ENCODE measurements around the gene ZFP36L1. TPM values are rescaled to one million over a fixed set of nuclear protein-coding genes. Genes with fewer than 3 reads are reported as not detected.

The ZFP36L1 gene
- total and polyA plus RNA-seq, 9 of the 15 experiments (the other 6 are each of a cell fraction or from before 2014, with no cell fraction given): 1.3 to 26.6 (median 3.7) TPM

DNA sequence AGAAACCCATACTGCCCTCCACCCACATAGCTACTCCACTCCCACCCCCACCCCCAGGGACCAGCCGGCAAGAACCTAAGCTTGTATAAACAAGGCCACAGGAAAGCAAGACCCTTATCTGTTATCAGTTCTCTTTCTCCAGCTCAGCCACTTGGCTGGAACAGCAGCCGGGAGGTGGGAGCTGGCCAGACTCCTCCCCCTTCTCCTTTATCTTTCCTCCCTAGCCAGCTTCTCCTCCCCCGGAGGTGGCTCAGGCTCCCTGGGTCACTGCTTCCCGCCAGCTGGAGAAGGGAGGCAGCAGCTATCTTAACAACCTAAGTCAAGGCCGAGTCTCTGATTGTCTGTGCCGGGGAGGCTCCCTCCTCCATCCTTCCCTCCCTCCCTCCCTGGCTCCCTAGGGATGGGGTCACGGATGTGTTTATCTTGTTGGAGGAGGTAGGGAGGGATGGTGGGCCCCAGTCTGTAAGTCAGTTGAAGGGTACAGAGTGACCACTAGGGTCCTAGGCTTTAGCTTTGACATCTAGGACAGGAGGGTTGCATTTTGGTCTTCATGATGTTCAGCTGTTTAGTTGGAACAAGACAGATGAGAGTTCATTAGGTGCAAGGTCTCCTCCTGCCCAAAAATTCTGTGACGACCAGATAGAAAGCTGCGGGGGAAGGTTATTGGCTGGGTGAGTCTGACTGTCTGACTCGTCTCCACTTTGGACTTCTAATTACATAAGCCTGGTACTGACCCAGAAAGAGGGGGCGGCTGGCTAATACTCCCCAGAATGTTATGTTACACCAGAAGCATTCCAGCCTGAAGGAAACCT is 29.7 kb downstream of the ZFP36L1 start (continued):
- no peak for TF ChIP-seq POLR2G (IDR thresholded peaks at IDR 0.05; ENCODE audit: low read depth, low read length)
- TF ChIP-seq, protein P1, sequence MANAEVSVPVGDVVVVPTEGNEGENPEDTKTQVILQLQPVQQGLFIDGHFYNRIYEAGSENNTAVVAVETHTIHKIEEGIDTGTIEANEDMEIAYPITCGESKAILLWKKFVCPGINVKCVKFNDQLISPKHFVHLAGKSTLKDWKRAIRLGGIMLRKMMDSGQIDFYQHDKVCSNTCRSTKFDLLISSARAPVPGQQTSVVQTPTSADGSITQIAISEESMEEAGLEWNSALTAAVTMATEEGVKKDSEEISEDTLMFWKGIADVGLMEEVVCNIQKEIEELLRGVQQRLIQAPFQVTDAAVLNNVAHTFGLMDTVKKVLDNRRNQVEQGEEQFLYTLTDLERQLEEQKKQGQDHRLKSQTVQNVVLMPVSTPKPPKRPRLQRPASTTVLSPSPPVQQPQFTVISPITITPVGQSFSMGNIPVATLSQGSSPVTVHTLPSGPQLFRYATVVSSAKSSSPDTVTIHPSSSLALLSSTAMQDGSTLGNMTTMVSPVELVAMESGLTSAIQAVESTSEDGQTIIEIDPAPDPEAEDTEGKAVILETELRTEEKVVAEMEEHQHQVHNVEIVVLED (CRISPR knock-in tag; IDR thresholded peaks at IDR 0.05): no peak
- TF ChIP-seq CBFB (CRISPR knock-in tag; IDR thresholded peaks at IDR 0.05): no peak
- peak; percentile 37; the same call in 1 of the 2 replicates for TF ChIP-seq BHLHE40 (IDR thresholded peaks at IDR 0.05; ENCODE audit: low read length)
- TF ChIP-seq HDAC1 (IDR thresholded peaks at IDR 0.05): peak in 1 of 2 experiments; percentile 69; a peak in 2 of 4 replicates
- TF ChIP-seq NFRKB (IDR thresholded peaks at IDR 0.05; ENCODE audit: low read depth): no peak
- TF ChIP-seq CREM (IDR thresholded peaks at IDR 0.05; ENCODE audit: low read depth): peak; percentile 40; the same call in 1 of the 2 replicates
- no peak for TF ChIP-seq STAG1 (CRISPR knock-in tag; IDR thresholded peaks at IDR 0.05; ENCODE audit: borderline replicate concordance)
- TF ChIP-seq GTF2E2 (tag; IDR thresholded peaks at IDR 0.05): no peak
- peak; percentile 91 for TF ChIP-seq FOXK2 (conservative IDR thresholded peaks at IDR 0.05 in 1 of 2, IDR thresholded peaks at IDR 0.05 in 1 of 2; ENCODE audit: low read depth in 2 of 2)
- peak; percentile 84 for TF ChIP-seq SMARCA4 (IDR thresholded peaks at IDR 0.05)
- peak; percentile 48 for TF ChIP-seq CCNT2 (IDR thresholded peaks at IDR 0.05; ENCODE audit: borderline replicate concordance, extremely low read depth, insufficient read length, low read depth, low read length)
- TF ChIP-seq, protein P2, sequence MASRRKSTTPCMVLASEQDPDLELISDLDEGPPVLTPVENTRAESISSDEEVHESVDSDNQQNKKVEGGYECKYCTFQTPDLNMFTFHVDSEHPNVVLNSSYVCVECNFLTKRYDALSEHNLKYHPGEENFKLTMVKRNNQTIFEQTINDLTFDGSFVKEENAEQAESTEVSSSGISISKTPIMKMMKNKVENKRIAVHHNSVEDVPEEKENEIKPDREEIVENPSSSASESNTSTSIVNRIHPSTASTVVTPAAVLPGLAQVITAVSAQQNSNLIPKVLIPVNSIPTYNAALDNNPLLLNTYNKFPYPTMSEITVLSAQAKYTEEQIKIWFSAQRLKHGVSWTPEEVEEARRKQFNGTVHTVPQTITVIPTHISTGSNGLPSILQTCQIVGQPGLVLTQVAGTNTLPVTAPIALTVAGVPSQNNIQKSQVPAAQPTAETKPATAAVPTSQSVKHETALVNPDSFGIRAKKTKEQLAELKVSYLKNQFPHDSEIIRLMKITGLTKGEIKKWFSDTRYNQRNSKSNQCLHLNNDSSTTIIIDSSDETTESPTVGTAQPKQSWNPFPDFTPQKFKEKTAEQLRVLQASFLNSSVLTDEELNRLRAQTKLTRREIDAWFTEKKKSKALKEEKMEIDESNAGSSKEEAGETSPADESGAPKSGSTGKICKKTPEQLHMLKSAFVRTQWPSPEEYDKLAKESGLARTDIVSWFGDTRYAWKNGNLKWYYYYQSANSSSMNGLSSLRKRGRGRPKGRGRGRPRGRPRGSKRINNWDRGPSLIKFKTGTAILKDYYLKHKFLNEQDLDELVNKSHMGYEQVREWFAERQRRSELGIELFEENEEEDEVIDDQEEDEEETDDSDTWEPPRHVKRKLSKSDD (conservative IDR thresholded peaks at IDR 0.05; ENCODE audit: low read length): no peak
- peak; percentile 80 for TF ChIP-seq DPF2 (IDR thresholded peaks at IDR 0.05)
